IMR-90 (cell line): ENCODE results near the gene SPRR4. TPM values are rescaled to one million over a fixed set of nuclear protein-coding genes. Genes with fewer than 3 reads are reported as not detected.

ENCODE experiments used
- ATAC-seq: fragments of 200-7000 bp; cut with Tn5 transposase; 2 replicates; pipeline ENCODE4 v1.9.1; 2020; ENCODE audit warnings: low read depth, mild to moderate bottlenecking, moderate library complexity
- BruUV-seq: library from RNA; stranded (reverse); fragments of 400-500 nt; replicated peaks from 2 replicates; lab custom pipeline; 2021; lab: Mats Ljungman, UMichigan
- CTCF ChIA-PET: fragments of 300-600 bp; formaldehyde crosslinking; extraction: SDS; loops from one replicate; lab custom pipeline; 2021; ENCODE audit warnings: antibody characterized with exemption; lab: Yijun Ruan, JAX
- POLR2A ChIA-PET: fragments of 300-600 bp; sonication (Branson Sonifier 250); formaldehyde crosslinking; loops from one replicate; lab custom pipeline; 2022; ENCODE audit warnings: antibody characterized with exemption; ENCODE audit not compliant: unreplicated experiment; lab: Charles Lee
- DNase-seq: peaks from one replicate; pipeline ENCODE4 v3.0.0; 2013
- H2AFZ ChIP-seq: replicated peaks from 2 replicates; pipeline ENCODE3; 2013; ENCODE audit warnings: low read length, mild to moderate bottlenecking; ENCODE audit not compliant: poor library complexity
- H2AK5ac ChIP-seq: 2 replicates; pipeline ENCODE4 v1.6.1; 2013; ENCODE audit warnings: low read depth, low read length, inconsistent platforms
- H2AK9ac ChIP-seq: replicated peaks from 2 replicates; pipeline ENCODE3; 2013; ENCODE audit warnings: mild to moderate bottlenecking, low read depth, low read length, moderate library complexity; ENCODE audit not compliant: poor library complexity
- H2BK120ac ChIP-seq: 2 replicates; pipeline ENCODE4 v1.6.1; 2013; ENCODE audit warnings: low read depth, low read length, inconsistent platforms
- H2BK15ac ChIP-seq: 3 replicates; pipeline ENCODE4 v1.6.1; 2013; ENCODE audit warnings: low read depth, low read length, inconsistent platforms
- H2BK20ac ChIP-seq: 2 replicates; pipeline ENCODE4 v1.6.1; 2013; ENCODE audit warnings: low read depth, mild to moderate bottlenecking, inconsistent platforms, low read length, moderate library complexity
- H2BK5ac ChIP-seq: 2 replicates; pipeline ENCODE4 v1.6.1; 2013; ENCODE audit warnings: mild to moderate bottlenecking, low read depth, low read length, inconsistent platforms; ENCODE audit not compliant: poor library complexity, severe bottlenecking
- H3K14ac ChIP-seq: replicated peaks from 2 replicates; pipeline ENCODE4 v1.6.1; 2013; ENCODE audit warnings: low read depth, low read length, inconsistent platforms
- H3K18ac ChIP-seq: 2 replicates; pipeline ENCODE4 v1.6.1; 2013; ENCODE audit warnings: low read depth, low read length, control low read depth
- H3K23ac ChIP-seq: 2 replicates; pipeline ENCODE4 v1.6.1; 2013; ENCODE audit warnings: low read depth, low read length, inconsistent platforms
- H3K27ac ChIP-seq: 2 replicates; pipeline ENCODE4 v1.5.1; 2013; ENCODE audit warnings: mild to moderate bottlenecking, control low read depth, low read length; ENCODE audit not compliant: insufficient read depth
- H3K27me3 ChIP-seq: 2 replicates; pipeline ENCODE4 v1.6.1; 2013; ENCODE audit warnings: low read length; ENCODE audit not compliant: control insufficient read depth, insufficient read depth
- H3K36me3 ChIP-seq: 2 replicates; pipeline ENCODE4 v1.6.1; 2013; ENCODE audit warnings: low read length, mixed read lengths; ENCODE audit not compliant: control insufficient read depth, insufficient read depth
- H3K4ac ChIP-seq: 2 replicates; pipeline ENCODE4 v1.6.1; 2013; ENCODE audit warnings: low read depth, low read length, inconsistent platforms
- H3K4me1 ChIP-seq: 2 replicates; pipeline ENCODE4 v1.6.1; 2013; ENCODE audit warnings: low read length, mixed read lengths; ENCODE audit not compliant: control insufficient read depth, insufficient read depth
- H3K4me2 ChIP-seq: 2 replicates; pipeline ENCODE4 v1.6.1; 2013; ENCODE audit warnings: low read depth, mild to moderate bottlenecking, control low read depth, low read length, moderate library complexity
- H3K4me3 ChIP-seq: 2 replicates; pipeline ENCODE4 v1.5.1; 2013; ENCODE audit warnings: low read depth, mild to moderate bottlenecking, control low read depth, low read length, moderate library complexity; ENCODE audit not compliant: insufficient read depth
- H3K56ac ChIP-seq: 2 replicates; pipeline ENCODE4 v1.6.1; 2013; ENCODE audit warnings: low read length, inconsistent platforms; ENCODE audit not compliant: insufficient read depth; ENCODE audit errors: extremely low read depth
- H3K79me1 ChIP-seq, 2 experiments: 2 replicates each; pipeline ENCODE4 v1.6.1; 2013; ENCODE audit warnings: low read length in 2 of 2, inconsistent platforms in 1 of 2, low read depth in 1 of 2
- H3K9ac ChIP-seq: 2 replicates; pipeline ENCODE4 v1.6.1; 2013; ENCODE audit warnings: low read depth, low read length, control low read depth
- H3K9me1 ChIP-seq: 2 replicates; pipeline ENCODE4 v1.6.1; 2013; ENCODE audit warnings: low read length, inconsistent platforms; ENCODE audit not compliant: insufficient read depth
- H3K9me3 ChIP-seq: 2 replicates; pipeline ENCODE4 v1.6.1; 2013; ENCODE audit warnings: low read length; ENCODE audit not compliant: control insufficient read depth, insufficient read depth
- H4K20me1 ChIP-seq: 2 replicates; pipeline ENCODE4 v1.6.1; 2013; ENCODE audit warnings: low read length, inconsistent platforms; ENCODE audit not compliant: insufficient read depth
- H4K5ac ChIP-seq: 2 replicates; pipeline ENCODE4 v1.6.1; 2013; ENCODE audit warnings: mild to moderate bottlenecking, low read depth, low read length, control low read depth
- H4K8ac ChIP-seq, 2 experiments: 2 replicates each; pipeline ENCODE4 v1.6.1; 2013; ENCODE audit warnings: low read depth in 2 of 2, low read length in 2 of 2, control low read depth in 1 of 2, inconsistent platforms in 1 of 2
- H4K91ac ChIP-seq: 2 replicates; pipeline ENCODE4 v1.6.1; 2013; ENCODE audit warnings: low read depth, low read length, inconsistent platforms; ENCODE audit not compliant: insufficient read depth
- BHLHE40 ChIP-seq: fragments of 150-350 bp; IDR thresholded peaks from 2 replicates; pipeline ENCODE4 v1.6.1; 2016; ENCODE audit warnings: mild to moderate bottlenecking, low read depth, low read length
- CEBPB ChIP-seq: IDR thresholded peaks from 2 replicates; pipeline ENCODE4 v1.6.1; 2012; ENCODE audit warnings: low read depth, low read length, improper control_type of control experiment
- CTCF ChIP-seq: conservative IDR thresholded peaks from 2 replicates; pipeline ENCODE4 v1.5.1; 2012; ENCODE audit warnings: mild to moderate bottlenecking, low read depth, low read length, improper control_type of control experiment
- ELK1 ChIP-seq: fragments of 150-350 bp; IDR thresholded peaks from 2 replicates; pipeline ENCODE4 v1.6.1; 2016; ENCODE audit warnings: low read depth, mild to moderate bottlenecking, low read length, moderate library complexity, borderline replicate concordance
- MAFK ChIP-seq: IDR thresholded peaks from 2 replicates; pipeline ENCODE4 v1.6.1; 2012; ENCODE audit warnings: low read depth, low read length, improper control_type of control experiment
- MAZ ChIP-seq: IDR thresholded peaks from 2 replicates; pipeline ENCODE4 v1.6.1; 2012; ENCODE audit warnings: low read depth, mild to moderate bottlenecking, low read length, improper control_type of control experiment, moderate library complexity, borderline replicate concordance
- MXI1 ChIP-seq: IDR thresholded peaks from 2 replicates; pipeline ENCODE4 v1.6.1; 2012; ENCODE audit warnings: low read depth, mild to moderate bottlenecking, low read length, moderate library complexity, borderline replicate concordance
- NFE2L2 ChIP-seq: fragments of 150-350 bp; IDR thresholded peaks from 2 replicates; pipeline ENCODE4 v1.6.1; 2016; ENCODE audit warnings: low read depth, mild to moderate bottlenecking, low read length
- RAD21 ChIP-seq: IDR thresholded peaks from 2 replicates; pipeline ENCODE4 v1.6.1; 2012; ENCODE audit warnings: low read length, improper control_type of control experiment
- RCOR1 ChIP-seq: IDR thresholded peaks from 2 replicates; pipeline ENCODE4 v1.6.1; 2012; ENCODE audit warnings: mild to moderate bottlenecking, low read length, improper control_type of control experiment; ENCODE audit not compliant: insufficient replicate concordance
- RFX5 ChIP-seq: IDR thresholded peaks from 2 replicates; pipeline ENCODE4 v1.8.0; 2012; ENCODE audit warnings: low read depth, mild to moderate bottlenecking, low read length, moderate library complexity
- SMC3 ChIP-seq: fragments of 150-350 bp; IDR thresholded peaks from 2 replicates; pipeline ENCODE4 v1.6.1; 2016; ENCODE audit warnings: low read depth, mild to moderate bottlenecking, antibody characterized with exemption, low read length, moderate library complexity
- USF2 ChIP-seq: fragments of 150-350 bp; IDR thresholded peaks from 2 replicates; pipeline ENCODE4 v1.6.1; 2017; ENCODE audit warnings: mild to moderate bottlenecking, antibody characterized with exemption, low read length, low read depth
- WGBS, 2 experiments: methylation state at CpG; one replicate each; pipeline versions ENCODE4 v1.1.5 to v1.1.7; 2013; ENCODE audit warnings: missing lambda C conversion rate in 2 of 2; ENCODE audit not compliant: insufficient read length in 1 of 2; ENCODE audit errors: extremely low coverage in 2 of 2; 5-methylcytosine and 5-hydroxymethylcytosine counted together
- dilution Hi-C: fragments of 300-500 bp; cut with HindIII; formaldehyde crosslinking; loops from one replicate; pipeline ENCODE4 v1.14.3; 2018; ENCODE audit warnings: low sequenced_read_pairs; ENCODE audit not compliant: unreplicated experiment
- in situ Hi-C: fragments of 300-500 bp; cut with MboI; formaldehyde crosslinking; loops from 3 replicates; pipeline ENCODE4 v1.14.3; 2019; ENCODE audit warnings: low sequenced_read_pairs, inconsistent platforms, mixed read lengths
- intact Hi-C: fragments of 100-400 bp; cut with micrococcal nuclease; formaldehyde crosslinking; loops from 2 replicates; pipeline ENCODE4 v1.10.0; 2022
- polyA plus RNA-seq, 3 experiments: library from polyadenylated mRNA; depleted of rRNA; stranded (reverse); fragments of >200 nt; gene quantifications; 2 replicates each; pipeline ENCODE4 v1.2.3, GENCODE V29; 2012; ENCODE audit warnings: low replicate concordance in 1 of 3
- total RNA-seq: library from RNA; depleted of rRNA; stranded (reverse); fragments of >200 nt; gene quantifications from 2 replicates; pipeline ENCODE4 v1.2.3, GENCODE V29; 2012

Gene SPRR4
- total and polyA plus RNA-seq, 2 of the 4 experiments (the other 2 are of a cell fraction): not detected

GRCh38 chr1:152972196-152972886 lies 1.9 kb downstream of the SPRR4 start:
- Histone ChIP-seq H2BK15ac (no peak overlapping the region), H4K91ac (no peak overlapping the region), H3K9ac (no peak overlapping the region), H3K18ac (no peak overlapping the region), H3K14ac (no peak overlapping the region), H2BK120ac (no peak overlapping the region), H3K79me1 (no peaks in the 10 kb centered on the region), H4K8ac (no peak overlapping the region), H3K23ac (no peak overlapping the region), H3K4ac (no peak overlapping the region), H3K4me3 (no peak overlapping the region), H3K36me3 (no peaks in the 10 kb centered on the region), H4K5ac (no peak overlapping the region), H2AFZ (no peak overlapping the region), H3K9me1 (no peaks in the 10 kb centered on the region), H3K9me3 (no peaks in the 10 kb centered on the region), H2BK5ac (no peak overlapping the region), H2AK9ac (no peak overlapping the region), H4K20me1 (no peaks in the 10 kb centered on the region), H3K4me1 (no peaks in the 10 kb centered on the region), H3K56ac (no peak overlapping the region), H3K4me2 (no peak overlapping the region), H2BK20ac (no peak overlapping the region), H3K27ac (no peak overlapping the region), H3K27me3 (no peaks in the 10 kb centered on the region), H2AK5ac (no peak overlapping the region)
- in situ Hi-C loops (no loop called here), dilution Hi-C loops (no loop called here), intact Hi-C loops (no loop called here)
- BruUV-seq: no TSS peak
- WGBS, 2 experiments: no CpG with 5 or more reads among the region's 4 CpGs
- TF ChIP-seq CTCF (no peak), MAFK (no peak), NFE2L2 (no peak), RAD21 (no peak), MXI1 (no peak), RCOR1 (no peak), USF2 (no peak), BHLHE40 (no peak), SMC3 (no peak), MAZ (no peak), ELK1 (no peak), CEBPB (no peak), RFX5 (no peak)
- no peak for DNase-seq
- no peak for ATAC-seq
- CTCF ChIA-PET: no interaction called here
- POLR2A ChIA-PET: no interaction called here
